Forelimb muscle (tissue), 1 donor: Measurements from ENCODE around the gene C5orf58. TPM values are rescaled to one million over a fixed set of nuclear protein-coding genes. Genes with fewer than 3 reads are reported as not detected.
A peak's percentile ranks its signal among the peaks of the same experiment; 100 is the strongest.
"Not testable (repeated sequence)": the region's sequence is repeated elsewhere in the genome, so short reads cannot be mapped to it uniquely, and the experiment has no call there.

Experiments used
- DNase-seq: peaks from one replicate; pipeline ENCODE4 v3.0.0-alpha.2; 2013; ENCODE audit warnings: low read depth
- polyA plus RNA-seq: library from polyadenylated mRNA; unstranded; fragments of 120-200 nt; gene quantifications from one replicate; pipeline ENCODE4 v1.2.1, GENCODE V29; 2013; ENCODE audit not compliant: insufficient read length

The C5orf58 gene
- polyA plus RNA-seq, 1 donor = 0.59 TPM

- DNase-seq = no peak
These were observed 8.9 kb upstream of the C5orf58 start for GRCh38 chr5:170223906-170224305.

GRCh38 chr5:170225326-170226128 is 7.3 kb upstream of the C5orf58 start:
- DNase-seq = peak; percentile 50

- no peak for DNase-seq
These were observed 6.6 kb upstream of the C5orf58 start for GRCh38 chr5:170226129-170226615.

GRCh38 chr5:170226661-170227060 is 6.1 kb upstream of the C5orf58 start:
- no peak for DNase-seq

GRCh38 chr5:170228762-170229435 is 3.9 kb upstream of the C5orf58 start:
- peak; percentile 58 for DNase-seq

- DNase-seq = no peak
These were observed 640 bp downstream of the C5orf58 start for GRCh38 chr5:170233358-170233892.

- DNase-seq = no peak
These were observed 3.4 kb downstream of the C5orf58 start for GRCh38 chr5:170235876-170236864.

GRCh38 chr5:170238456-170239196 is 5.8 kb downstream of the C5orf58 start:
- DNase-seq = no peak

- not testable (repeated sequence) for DNase-seq
These were observed 12.7 kb downstream of the C5orf58 start for GRCh38 chr5:170245436-170245835.

GRCh38 chr5:170246126-170246870 is 13.5 kb downstream of the C5orf58 start:
- DNase-seq = no peak

- no peak for DNase-seq
These were observed 14.6 kb downstream of the C5orf58 start for GRCh38 chr5:170247363-170247762.

GRCh38 chr5:170248172-170248930 is 15.6 kb downstream of the C5orf58 start:
- no peak for DNase-seq

GRCh38 chr5:170248931-170249227 is 16.1 kb downstream of the C5orf58 start:
- not testable (repeated sequence) for DNase-seq

- DNase-seq = no peak
These were observed 16.6 kb downstream of the C5orf58 start for GRCh38 chr5:170249355-170249754.

GRCh38 chr5:170250810-170251317 is 18.1 kb downstream of the C5orf58 start:
- no peak for DNase-seq

GRCh38 chr5:170251462-170251861 is 18.7 kb downstream of the C5orf58 start:
- DNase-seq = no peak

GRCh38 chr5:170252109-170252508 is 19.3 kb downstream of the C5orf58 start:
- DNase-seq = no peak

- no peak for DNase-seq
These were observed 20.1 kb downstream of the C5orf58 start for GRCh38 chr5:170252720-170253350.

GRCh38 chr5:170254056-170254455 is 21.3 kb downstream of the C5orf58 start:
- no peak for DNase-seq
